ENCODE measurements around the gene PACS2. TPM values are rescaled to one million over a fixed set of nuclear protein-coding genes. Genes with fewer than 3 reads are reported as not detected.
A peak's percentile ranks its signal among the peaks of the same experiment; 100 is the strongest.

The PACS2 gene
- total RNA-seq, 2 experiments from 2014 or later = 57.7 to 61.5 TPM

GRCh38 chr14:105384605-105385321 lies 70.2 kb downstream of the PACS2 start:
- ATAC-seq (ENCODE audit: poor library complexity) (no peak), DNase-seq (peak in 1 of 14 experiments; percentile 3)
- intact Hi-C loops (cut with DNase I, micrococcal nuclease) = no loop called here
- Mint-ChIP-seq H3K27me3 (no peaks in the 10 kb centered on the region), H3K4me1 (ENCODE audit: low read depth) (no peaks in the 10 kb centered on the region), H3K9me3 (no peaks in the 10 kb centered on the region), H3K27ac (no peak overlapping the region), H3K36me3 (ENCODE audit: low read depth) (peaks cover 10% of the 10 kb centered on the region), H3K4me3 (no peak overlapping the region)
- ChIA-PET CTCF (no interaction called here), POLR2A (no interaction called here)
- Histone ChIP-seq H3K36me3 (ENCODE audit: insufficient read depth, low read length) (peaks cover 11% of the 10 kb centered on the region), H3K27ac (ENCODE audit: low read depth in 1 of 2, low read length in 2 of 2) (no peak overlapping the region), H3K27me3 (ENCODE audit: control insufficient read depth in 1 of 2, insufficient read depth in 2 of 2, low read length in 2 of 2) (no peaks in the 10 kb centered on the region), H3K4me3 (ENCODE audit: low read length) (no peak overlapping the region), H3K9me3 (ENCODE audit: control insufficient read depth in 1 of 2, insufficient read depth in 1 of 2, low read length in 2 of 2) (no peaks in the 10 kb centered on the region), H3K4me1 (ENCODE audit: insufficient read depth, low read length) (peaks cover 3% of the 10 kb centered on the region)
- no peak for TF ChIP-seq CTCF (IDR thresholded peaks at IDR 0.05)

- no peak for TF ChIP-seq CTCF (IDR thresholded peaks at IDR 0.05)
- Histone ChIP-seq H3K4me1 (ENCODE audit: insufficient read depth, low read length) (peaks cover 8% of the 10 kb centered on the region), H3K4me3 (ENCODE audit: low read length) (no peak overlapping the region), H3K36me3 (ENCODE audit: insufficient read depth, low read length) (peaks cover 11% of the 10 kb centered on the region), H3K27me3 (ENCODE audit: control insufficient read depth in 1 of 2, insufficient read depth in 2 of 2, low read length in 2 of 2) (no peaks in the 10 kb centered on the region), H3K9me3 (ENCODE audit: control insufficient read depth in 1 of 2, insufficient read depth in 1 of 2, low read length in 2 of 2) (no peaks in the 10 kb centered on the region), H3K27ac (ENCODE audit: low read depth in 1 of 2, low read length in 2 of 2) (no peak overlapping the region)
- intact Hi-C loops (cut with DNase I, micrococcal nuclease) = no loop called here
- Mint-ChIP-seq H3K4me1 (ENCODE audit: low read depth) (no peaks in the 10 kb centered on the region), H3K27me3 (no peaks in the 10 kb centered on the region), H3K36me3 (ENCODE audit: low read depth) (peaks cover 10% of the 10 kb centered on the region), H3K9me3 (no peaks in the 10 kb centered on the region), H3K27ac (no peak overlapping the region), H3K4me3 (no peak overlapping the region)
- POLR2A ChIA-PET = no interaction called here
- DNase-seq (peak in 1 of 14 experiments; percentile 4), ATAC-seq (ENCODE audit: poor library complexity) (no peak)
- CTCF ChIA-PET = no interaction called here
These were observed 70.7 kb downstream of the PACS2 start for GRCh38 chr14:105385322-105385637.

DNA sequence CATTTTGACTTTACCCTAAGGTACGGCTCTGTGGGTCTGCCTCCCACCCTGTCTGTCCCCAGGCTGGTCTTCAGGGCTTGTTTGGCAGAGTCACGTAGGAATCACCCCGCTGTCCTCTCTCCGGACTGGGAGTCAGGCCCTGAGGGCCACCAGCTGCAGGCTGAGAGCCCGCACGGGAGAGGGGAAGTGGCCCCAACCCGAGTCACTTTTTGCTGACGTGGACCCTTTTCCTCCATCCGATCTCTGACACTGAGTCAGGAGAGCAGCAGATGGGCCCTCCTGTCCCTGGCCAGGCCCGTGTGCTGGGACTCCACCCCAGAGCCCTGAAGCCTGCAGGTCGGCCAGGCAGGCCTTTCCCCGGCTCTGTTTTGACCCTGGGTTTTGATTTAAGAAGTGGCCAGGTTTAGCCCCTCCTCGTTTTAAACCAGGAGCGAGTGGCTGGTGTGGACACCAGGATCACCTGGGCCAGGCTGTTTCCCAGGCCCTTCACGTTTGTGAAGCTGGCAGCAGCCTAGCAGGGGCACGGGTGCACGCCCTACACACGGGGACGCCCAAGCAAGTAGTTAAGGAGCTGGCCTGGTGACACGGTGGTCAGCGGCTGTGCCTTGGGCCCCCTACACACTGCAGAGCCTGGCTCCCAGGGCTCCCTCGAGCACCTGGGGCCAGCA lies 71.3 kb downstream of the PACS2 start:
- Mint-ChIP-seq H3K27me3 (no peaks in the 10 kb centered on the region), H3K4me3 (no peak overlapping the region), H3K36me3 (ENCODE audit: low read depth) (peaks cover 10% of the 10 kb centered on the region), H3K9me3 (no peaks in the 10 kb centered on the region), H3K27ac (no peak overlapping the region), H3K4me1 (ENCODE audit: low read depth) (no peaks in the 10 kb centered on the region)
- Histone ChIP-seq H3K9me3 (ENCODE audit: control insufficient read depth in 1 of 2, insufficient read depth in 1 of 2, low read length in 2 of 2) (no peaks in the 10 kb centered on the region), H3K4me1 (ENCODE audit: insufficient read depth, low read length) (peaks cover 12% of the 10 kb centered on the region), H3K27me3 (ENCODE audit: control insufficient read depth in 1 of 2, insufficient read depth in 2 of 2, low read length in 2 of 2) (no peaks in the 10 kb centered on the region), H3K36me3 (ENCODE audit: insufficient read depth, low read length) (peaks cover 11% of the 10 kb centered on the region), H3K4me3 (ENCODE audit: low read length) (no peak overlapping the region), H3K27ac (ENCODE audit: low read depth in 1 of 2, low read length in 2 of 2) (no peak overlapping the region)
- intact Hi-C loops (cut with DNase I, micrococcal nuclease) = no loop called here
- ChIA-PET POLR2A (no interaction called here), CTCF (no interaction called here)
- ATAC-seq (ENCODE audit: poor library complexity) (no peak), DNase-seq (no peak)
- TF ChIP-seq CTCF (IDR thresholded peaks at IDR 0.05) = no peak

Measured in CD4-positive, alpha-beta T cell (primary cell).